ENCODE data around the gene ABAT. TPM values are rescaled to one million over a fixed set of nuclear protein-coding genes. Genes with fewer than 3 reads are reported as not detected.

Gene ABAT
- total and polyA plus RNA-seq, 10 of the 15 experiments (the other 5 are each of a cell fraction or from before 2014, with no cell fraction given) = 1.0 to 10.6 (median 1.9) TPM

GRCh38 chr16:8762254-8762653, 87.8 kb downstream of the ABAT start (continued):
- TF ChIP-seq BCL3 (IDR thresholded peaks at IDR 0.05; ENCODE audit: borderline replicate concordance, insufficient read depth, low read depth, low read length, poor library complexity, severe bottlenecking) (no peak), POU2F2 (IDR thresholded peaks at IDR 0.05; ENCODE audit: borderline replicate concordance, low read depth, low read length) (no peak), CBX5 (IDR thresholded peaks at IDR 0.05; ENCODE audit: low read depth) (no peak), MTA2 (IDR thresholded peaks at IDR 0.05; ENCODE audit: low read depth) (no peak), CHD1 (IDR thresholded peaks at IDR 0.05; ENCODE audit: low read depth, low read length) (no peak), MEF2B (IDR thresholded peaks at IDR 0.05; ENCODE audit: partially characterized antibody, poor library complexity, severe bottlenecking) (no peak), TAF1 (IDR thresholded peaks at IDR 0.05; ENCODE audit: borderline replicate concordance, low read depth, low read length) (no peak), ZNF384 (IDR thresholded peaks at IDR 0.05; ENCODE audit: borderline replicate concordance, low read depth, low read length) (no peak), IRF3 (IDR thresholded peaks at IDR 0.05) (no peak), GABPA (IDR thresholded peaks at IDR 0.05; ENCODE audit: low read depth) (no peak), POLR2AphosphoS5 (IDR thresholded peaks at IDR 0.05; ENCODE audit: low read length) (no peak), HDAC6 (IDR thresholded peaks at IDR 0.05; ENCODE audit: unreplicated experiment) (no peak)

- POLR2A ChIA-PET = no interaction called here
- intact Hi-C loops (cut with micrococcal nuclease; ENCODE audit: unreplicated experiment) = no loop called here
- 19% methylated on average over 3 of the region's 3 CpGs for WGBS (ENCODE audit: insufficient coverage, insufficient replicate concordance, low lambda C conversion rate, missing lambda C conversion rate)
- Histone ChIP-seq H4K20me1 (ENCODE audit: control insufficient read depth, insufficient read depth) (no peaks in the 10 kb centered on the region), H3K9ac (ENCODE audit: control insufficient read depth, insufficient read depth, low read length) (no peak overlapping the region), H3K27me3 (replicated peaks in 1 of 2; ENCODE audit: control insufficient read depth in 2 of 2, insufficient read depth in 2 of 2, low read length in 1 of 2) (no peaks in the 10 kb centered on the region), H3K4me3 (no peak overlapping the region), H3K79me2 (ENCODE audit: control insufficient read depth, insufficient read depth, low read length) (no peaks in the 10 kb centered on the region), H3K9me3 (replicated peaks; ENCODE audit: control insufficient read depth, insufficient read depth, low read length) (no peaks in the 10 kb centered on the region), H3K4me2 (ENCODE audit: control insufficient read depth, insufficient read depth) (no peak overlapping the region), H3K4me1 (ENCODE audit: control insufficient read depth, insufficient read depth, low read length) (no peaks in the 10 kb centered on the region), H2AFZ (ENCODE audit: control insufficient read depth, low read depth, low read length) (no peak overlapping the region), H3K27ac (ENCODE audit: control insufficient read depth, insufficient read depth) (no peak overlapping the region), H3K36me3 (ENCODE audit: control insufficient read depth in 2 of 2, insufficient read depth in 2 of 2, low read length in 1 of 2) (no peaks in the 10 kb centered on the region)
- RAD21 ChIA-PET (ENCODE audit: unreplicated experiment) = no interaction called here
- SMC1A ChIA-PET (ENCODE audit: uncharacterized antibody, unreplicated experiment) = no interaction called here
- in situ Hi-C loops (cut with MboI) = no loop called here
- CTCF ChIA-PET = no interaction called here
- no TSS peak for BruUV-seq (replicated peaks)
- DNase-seq (ENCODE audit: low read depth, low spot score) = no peak
- no peak for FAIRE-seq
- no peak for ATAC-seq
- no peak for TF ChIP-seq RFX5 (IDR thresholded peaks at IDR 0.05; ENCODE audit: low read depth, low read length)
- no peak for TF ChIP-seq PBX3 (IDR thresholded peaks at IDR 0.05; ENCODE audit: insufficient replicate concordance, low read depth, low read length)
- TF ChIP-seq POLR2AphosphoS5 (IDR thresholded peaks at IDR 0.05; ENCODE audit: low read length) = no peak
- no peak for TF ChIP-seq ZNF592 (IDR thresholded peaks at IDR 0.05)
- no peak for TF ChIP-seq KAT2A (conservative IDR thresholded peaks at IDR 0.05; ENCODE audit: control insufficient read depth, low read depth, low read length)
- TF ChIP-seq ZBED1 (IDR thresholded peaks at IDR 0.05; ENCODE audit: borderline replicate concordance) = no peak
Observed at GRCh38 chr16:8763083-8763482, 88.7 kb downstream of the ABAT start.

All from GM12878 (cell line).